Measurements from ENCODE around the gene NACC2. TPM values are rescaled to one million over a fixed set of nuclear protein-coding genes. Genes with fewer than 3 reads are reported as not detected.

NACC2 gene
- polyA plus RNA-seq, 1 donor (not counting 4 experiments of a cell fraction or from before 2014, with no cell fraction given) = 4.6 TPM

DNA sequence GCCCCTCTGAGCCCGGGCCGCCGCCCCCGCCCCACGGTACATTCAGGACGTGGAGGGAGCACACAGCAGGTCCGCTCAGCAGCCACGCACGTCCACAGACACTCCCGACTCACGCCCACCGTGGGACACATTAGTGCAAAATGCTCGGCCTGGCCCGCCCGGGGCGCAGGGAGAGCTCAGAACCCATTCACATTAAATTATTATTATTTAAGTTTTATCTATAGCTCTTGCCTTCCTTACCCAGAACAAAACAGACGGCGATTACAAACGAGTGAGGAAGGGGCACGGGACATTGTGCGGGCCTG is 86.4 kb downstream of the NACC2 start:
- Histone ChIP-seq H3K27me3 (ENCODE audit: control insufficient read depth, extremely low read depth, insufficient read depth, low read length) (no peaks in the 10 kb centered on the region), H3K4me2 (ENCODE audit: control insufficient read depth, extremely low read depth, insufficient read depth, low read depth, low read length) (no peak overlapping the region), H3K36me3 (ENCODE audit: control insufficient read depth in 2 of 2, extremely low read depth in 1 of 2, insufficient read depth in 2 of 2, low read length in 2 of 2) (peaks cover 9 to 19% of the 10 kb centered on the region in 2 experiments), H3K27ac (ENCODE audit: control insufficient read depth, insufficient read depth, low read length) (no peak overlapping the region), H3K4me1 (ENCODE audit: control insufficient read depth, extremely low read depth, insufficient read depth, low read length) (no peaks in the 10 kb centered on the region), H3K79me2 (ENCODE audit: control insufficient read depth, insufficient read depth, low read length) (no peaks in the 10 kb centered on the region), H4K20me1 (ENCODE audit: control insufficient read depth, extremely low read depth, insufficient read depth, low read length) (no peaks in the 10 kb centered on the region), H3K9me3 (ENCODE audit: control insufficient read depth, low read depth, low read length) (no peaks in the 10 kb centered on the region), H3K9ac (ENCODE audit: control insufficient read depth, extremely low read depth, insufficient read depth, low read length) (no peak overlapping the region), H3K9me1 (ENCODE audit: control insufficient read depth, extremely low read depth, insufficient read depth, low read length) (no peaks in the 10 kb centered on the region), H2AFZ (ENCODE audit: control insufficient read depth, low read length) (no peak overlapping the region), H3K4me3 (ENCODE audit: control insufficient read depth in 2 of 3, extremely low read depth in 1 of 3, insufficient read depth in 2 of 3, low read depth in 1 of 3, low read length in 3 of 3) (no peak overlapping the region)
- no peak for FAIRE-seq
- DNase-seq (ENCODE audit: low read depth, low spot score) = no peak
- dilution Hi-C loops (cut with MboI; ENCODE audit: extremely low pct_ligation_motif_present, low sequenced_read_pairs) = no loop called here
- no peak for TF ChIP-seq EZH2 (IDR thresholded peaks at IDR 0.05; ENCODE audit: low read length)
- TF ChIP-seq CTCF (optimal IDR thresholded peaks at IDR 0.05 in 1 of 3, IDR thresholded peaks at IDR 0.05 in 1 of 3, conservative IDR thresholded peaks at IDR 0.05 in 1 of 3; ENCODE audit: extremely low read depth in 1 of 3, insufficient read depth in 2 of 3, low read length in 3 of 3) = no peak

DNA sequence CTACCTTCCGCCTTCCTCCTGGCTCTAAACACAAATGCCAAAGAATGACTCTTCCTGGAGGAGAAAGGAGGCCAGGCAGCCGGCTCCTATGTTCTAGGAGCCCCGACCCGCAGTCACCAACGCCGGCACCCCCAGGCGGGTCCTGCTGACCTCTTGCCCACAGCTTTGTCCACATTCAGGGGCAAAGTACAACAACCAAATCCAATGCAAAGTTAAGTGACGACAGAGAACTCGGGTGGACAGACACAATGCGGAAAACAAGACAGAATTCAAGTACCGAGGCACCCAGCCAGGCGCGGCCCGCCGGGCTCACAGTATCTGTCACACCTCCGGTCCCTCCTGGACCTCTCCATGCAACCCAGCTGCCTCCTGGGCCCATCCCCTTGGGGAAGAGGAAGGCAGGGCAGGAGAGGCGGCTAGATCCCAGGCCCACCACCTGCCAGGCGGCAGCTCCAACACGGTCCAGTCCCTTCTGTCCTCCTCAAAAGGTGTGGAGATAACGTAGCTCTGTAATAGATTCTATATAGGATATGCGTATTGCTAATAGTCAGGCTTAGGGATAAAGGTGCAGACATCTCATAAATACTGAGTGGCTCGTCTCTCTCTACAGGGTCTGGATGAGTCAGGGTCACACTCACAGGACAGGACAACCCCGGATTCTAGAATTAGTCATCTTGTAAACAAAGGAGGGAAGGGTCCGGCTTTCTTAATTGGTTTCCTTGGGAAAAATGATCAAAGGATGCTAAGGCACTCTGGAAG is 87.0 kb downstream of the NACC2 start:
- FAIRE-seq (no peak), DNase-seq (ENCODE audit: low read depth, low spot score) (no peak)
- Histone ChIP-seq H2AFZ (ENCODE audit: control insufficient read depth, low read length) (no peak overlapping the region), H3K4me1 (ENCODE audit: control insufficient read depth, extremely low read depth, insufficient read depth, low read length) (no peaks in the 10 kb centered on the region), H3K79me2 (ENCODE audit: control insufficient read depth, insufficient read depth, low read length) (no peaks in the 10 kb centered on the region), H3K27me3 (ENCODE audit: control insufficient read depth, extremely low read depth, insufficient read depth, low read length) (no peaks in the 10 kb centered on the region), H3K4me3 (ENCODE audit: control insufficient read depth in 2 of 3, extremely low read depth in 1 of 3, insufficient read depth in 2 of 3, low read depth in 1 of 3, low read length in 3 of 3) (no peak overlapping the region), H3K4me2 (ENCODE audit: control insufficient read depth, extremely low read depth, insufficient read depth, low read depth, low read length) (no peak overlapping the region), H4K20me1 (ENCODE audit: control insufficient read depth, extremely low read depth, insufficient read depth, low read length) (no peaks in the 10 kb centered on the region), H3K9me1 (ENCODE audit: control insufficient read depth, extremely low read depth, insufficient read depth, low read length) (no peaks in the 10 kb centered on the region), H3K9ac (ENCODE audit: control insufficient read depth, extremely low read depth, insufficient read depth, low read length) (no peak overlapping the region), H3K36me3 (ENCODE audit: control insufficient read depth in 2 of 2, extremely low read depth in 1 of 2, insufficient read depth in 2 of 2, low read length in 2 of 2) (peaks cover 9 to 16% of the 10 kb centered on the region in 2 experiments), H3K27ac (ENCODE audit: control insufficient read depth, insufficient read depth, low read length) (no peak overlapping the region), H3K9me3 (ENCODE audit: control insufficient read depth, low read depth, low read length) (no peaks in the 10 kb centered on the region)
- dilution Hi-C loops (cut with MboI; ENCODE audit: extremely low pct_ligation_motif_present, low sequenced_read_pairs) = no loop called here
- TF ChIP-seq CTCF (optimal IDR thresholded peaks at IDR 0.05 in 1 of 3, IDR thresholded peaks at IDR 0.05 in 1 of 3, conservative IDR thresholded peaks at IDR 0.05 in 1 of 3; ENCODE audit: extremely low read depth in 1 of 3, insufficient read depth in 2 of 3, low read length in 3 of 3) (no peak), EZH2 (IDR thresholded peaks at IDR 0.05; ENCODE audit: low read length) (no peak)
